MM.1S (cell line): ENCODE results near the gene BCL2L1.
"Not testable (repeated sequence)": the region's sequence is repeated elsewhere in the genome, so short reads cannot be mapped to it uniquely, and the experiment has no call there.

Experiments
- DNase-seq: peaks from one replicate; pipeline ENCODE4 v3.0.0-alpha.2; 2015
- H2AFZ ChIP-seq: fragments of 300-600 bp; sonication (generic); 2 replicates; pipeline ENCODE4 v1.6.0; 2016; ENCODE audit warnings: antibody characterized with exemption, low read length
- H3F3A ChIP-seq: fragments of 300-600 bp; sonication (generic); 2 replicates; pipeline ENCODE4 v1.6.1; 2016; ENCODE audit warnings: mild to moderate bottlenecking, antibody characterized with exemption, low read length, moderate library complexity, mixed read lengths; ENCODE audit not compliant: insufficient read depth
- H3K27ac ChIP-seq: fragments of 300-600 bp; sonication (generic); 2 replicates; pipeline ENCODE4 v1.5.1; 2016; ENCODE audit warnings: mild to moderate bottlenecking, low read length
- H3K27me3 ChIP-seq: fragments of 300-600 bp; sonication (generic); replicated peaks from 2 replicates; pipeline ENCODE4 v1.6.0; 2016; ENCODE audit warnings: low read length; ENCODE audit not compliant: insufficient read depth
- H3K36me3 ChIP-seq: fragments of 300-600 bp; sonication (generic); replicated peaks from 2 replicates; pipeline ENCODE4 v1.6.1; 2016; ENCODE audit warnings: mild to moderate bottlenecking, low read length, mixed read lengths; ENCODE audit not compliant: insufficient read depth
- H3K4me1 ChIP-seq: fragments of 300-600 bp; sonication (generic); 2 replicates; pipeline ENCODE4 v1.6.1; 2016; ENCODE audit warnings: low read length, mixed read lengths
- H3K4me2 ChIP-seq: fragments of 300-600 bp; sonication (generic); 2 replicates; pipeline ENCODE4 v1.6.0; 2016; ENCODE audit warnings: low read depth, low read length
- H3K4me3 ChIP-seq: fragments of 300-600 bp; sonication (generic); 2 replicates; pipeline ENCODE4 v1.5.1; 2016; ENCODE audit warnings: low read length, mixed read lengths
- H3K79me2 ChIP-seq: fragments of 300-600 bp; sonication (generic); 2 replicates; pipeline ENCODE4 v1.6.1; 2016; ENCODE audit warnings: mixed run types, low read length, mixed read lengths
- H3K9ac ChIP-seq: fragments of 300-600 bp; sonication (generic); 2 replicates; pipeline ENCODE4 v1.6.1; 2016; ENCODE audit warnings: low read length, mixed read lengths
- H3K9me2 ChIP-seq: fragments of 300-600 bp; sonication (generic); replicated peaks from 2 replicates; pipeline ENCODE4 v1.6.1; 2016; ENCODE audit warnings: mild to moderate bottlenecking, low read length, mixed read lengths; ENCODE audit not compliant: insufficient read depth
- H3K9me3 ChIP-seq: fragments of 300-600 bp; sonication (generic); replicated peaks from 2 replicates; pipeline ENCODE4 v1.6.1; 2016; ENCODE audit warnings: mild to moderate bottlenecking, low read length, mixed read lengths; ENCODE audit not compliant: insufficient read depth
- H4K20me1 ChIP-seq: fragments of 300-600 bp; sonication (generic); 2 replicates; pipeline ENCODE4 v1.6.1; 2016; ENCODE audit warnings: mild to moderate bottlenecking, low read length, moderate library complexity, mixed read lengths; ENCODE audit not compliant: insufficient read depth
- EZH2 ChIP-seq: fragments of 300-600 bp; sonication (generic); optimal IDR thresholded peaks from 2 replicates; pipeline ENCODE3; 2017; ENCODE audit warnings: low read depth, mild to moderate bottlenecking, antibody characterized with exemption, low read length, mixed read lengths
- EZH2phosphoT487 ChIP-seq: fragments of 300-600 bp; sonication (generic); IDR thresholded peaks from 2 replicates; pipeline ENCODE4 v1.6.1; 2018; ENCODE audit warnings: antibody characterized with exemption, low read length
- TF ChIP-seq, protein P1 (sequence below): fragments of 300-600 bp; sonication (generic); IDR thresholded peaks from 2 replicates; pipeline ENCODE4 v1.5.1; 2016; ENCODE audit warnings: antibody characterized with exemption, low read length, mixed read lengths

The BCL2L1 gene

DNA sequence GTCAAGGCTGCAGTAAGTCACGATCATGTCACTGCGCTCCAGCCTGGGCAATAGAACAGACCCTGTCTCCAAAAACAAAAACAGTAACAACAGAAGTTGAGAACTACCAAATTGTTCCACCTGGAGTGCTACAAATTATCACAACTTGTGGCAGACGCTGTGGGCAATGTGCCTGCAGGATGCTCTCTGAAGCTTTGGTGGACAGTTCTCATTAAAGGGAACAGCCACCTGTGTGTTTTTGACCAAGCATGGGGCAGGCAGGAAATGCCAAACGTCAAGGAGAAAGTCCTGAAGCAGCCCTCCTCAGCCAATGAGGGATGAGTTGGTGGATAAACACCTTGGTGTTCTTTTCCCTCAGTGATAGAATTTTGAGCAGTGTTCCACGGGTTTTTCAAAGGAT, 69.1 kb downstream of the BCL2L1 start:
- no peak overlapping the region for H3K27ac ChIP-seq
- H3F3A ChIP-seq, result 0 out of 2 replicates have a peak, but pooled peaks cover 6% of the 10 kb centered on the region
- no peak for DNase-seq
- H3K9me3 ChIP-seq, result no peaks in the 10 kb centered on the region
- H2AFZ ChIP-seq, result no peak overlapping the region
- H4K20me1 ChIP-seq, result no peaks in the 10 kb centered on the region
- H3K27me3 ChIP-seq, result no peaks in the 10 kb centered on the region
- no peaks in the 10 kb centered on the region for H3K9me2 ChIP-seq
- H3K4me2 ChIP-seq, result no peak overlapping the region
- no peak for TF ChIP-seq EZH2phosphoT487
- TF ChIP-seq, protein P1, sequence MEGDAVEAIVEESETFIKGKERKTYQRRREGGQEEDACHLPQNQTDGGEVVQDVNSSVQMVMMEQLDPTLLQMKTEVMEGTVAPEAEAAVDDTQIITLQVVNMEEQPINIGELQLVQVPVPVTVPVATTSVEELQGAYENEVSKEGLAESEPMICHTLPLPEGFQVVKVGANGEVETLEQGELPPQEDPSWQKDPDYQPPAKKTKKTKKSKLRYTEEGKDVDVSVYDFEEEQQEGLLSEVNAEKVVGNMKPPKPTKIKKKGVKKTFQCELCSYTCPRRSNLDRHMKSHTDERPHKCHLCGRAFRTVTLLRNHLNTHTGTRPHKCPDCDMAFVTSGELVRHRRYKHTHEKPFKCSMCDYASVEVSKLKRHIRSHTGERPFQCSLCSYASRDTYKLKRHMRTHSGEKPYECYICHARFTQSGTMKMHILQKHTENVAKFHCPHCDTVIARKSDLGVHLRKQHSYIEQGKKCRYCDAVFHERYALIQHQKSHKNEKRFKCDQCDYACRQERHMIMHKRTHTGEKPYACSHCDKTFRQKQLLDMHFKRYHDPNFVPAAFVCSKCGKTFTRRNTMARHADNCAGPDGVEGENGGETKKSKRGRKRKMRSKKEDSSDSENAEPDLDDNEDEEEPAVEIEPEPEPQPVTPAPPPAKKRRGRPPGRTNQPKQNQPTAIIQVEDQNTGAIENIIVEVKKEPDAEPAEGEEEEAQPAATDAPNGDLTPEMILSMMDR, result no peak
- no peak for TF ChIP-seq EZH2
- H3K36me3 ChIP-seq, result no peaks in the 10 kb centered on the region
- no peaks in the 10 kb centered on the region for H3K4me1 ChIP-seq
- no peaks in the 10 kb centered on the region for H3K79me2 ChIP-seq
- no peak overlapping the region for H3K9ac ChIP-seq
- no peak overlapping the region for H3K4me3 ChIP-seq

DNA sequence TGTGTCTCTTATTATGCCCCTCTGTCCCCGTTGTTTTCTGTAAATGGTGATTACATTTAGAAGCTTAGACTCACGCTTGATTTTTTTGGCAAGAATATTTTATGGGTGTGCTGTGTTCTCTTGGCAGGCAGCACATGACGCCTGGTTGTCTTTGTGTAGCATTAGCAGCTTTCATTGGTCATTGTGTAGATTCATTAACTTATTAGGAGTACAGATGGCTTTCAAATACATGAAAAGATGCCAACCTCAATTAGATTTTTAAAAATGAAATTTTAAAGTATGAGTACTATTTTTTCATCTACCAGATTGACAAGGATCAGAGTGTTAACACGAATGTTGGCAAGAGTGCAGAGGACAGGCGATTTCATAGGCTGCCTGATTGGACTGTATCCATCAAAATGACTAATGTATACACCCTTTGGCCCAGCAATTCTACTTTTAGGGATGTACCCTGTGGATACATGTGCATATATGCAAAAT, 69.7 kb downstream of the BCL2L1 start:
- Histone ChIP-seq H3K9me3 (no peaks in the 10 kb centered on the region), H3F3A (0 out of 2 replicates have a peak, but pooled peaks cover 6% of the 10 kb centered on the region), H3K4me2 (no peak overlapping the region), H3K4me1 (no peaks in the 10 kb centered on the region), H3K36me3 (no peaks in the 10 kb centered on the region), H3K9ac (no peak overlapping the region), H3K79me2 (no peaks in the 10 kb centered on the region), H3K9me2 (no peaks in the 10 kb centered on the region), H4K20me1 (no peaks in the 10 kb centered on the region), H2AFZ (no peak overlapping the region), H3K4me3 (no peak overlapping the region), H3K27ac (no peak overlapping the region), H3K27me3 (no peaks in the 10 kb centered on the region)
- TF ChIP-seq, protein P1, result no peak
- TF ChIP-seq EZH2phosphoT487 (no peak), EZH2 (no peak)
- no peak for DNase-seq

DNA sequence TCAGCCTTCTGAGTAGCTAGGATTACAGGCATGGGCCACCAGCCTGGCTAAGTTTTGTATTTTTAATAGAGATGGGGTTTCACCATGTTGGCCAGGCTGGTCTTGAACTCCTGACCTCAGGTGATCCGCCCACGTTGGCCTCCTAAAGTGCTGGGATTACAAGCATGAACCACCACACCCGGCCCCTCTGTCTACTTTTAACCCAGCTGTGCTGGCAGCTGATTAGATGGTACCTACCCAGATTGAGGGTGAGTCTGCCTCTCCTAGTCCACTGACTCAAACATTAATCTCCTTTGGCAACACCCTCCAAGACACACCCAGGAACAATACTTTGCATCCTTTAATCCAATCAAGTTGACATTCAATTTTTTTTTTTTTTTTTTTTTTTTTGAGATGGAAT, 74.6 kb downstream of the BCL2L1 start:
- not testable (repeated sequence) for H3K4me3 ChIP-seq, H3K9me3 ChIP-seq, H2AFZ ChIP-seq, H3K9ac ChIP-seq, H3K79me2 ChIP-seq, H3K4me2 ChIP-seq, H3K36me3 ChIP-seq, H3K9me2 ChIP-seq, H4K20me1 ChIP-seq, H3K27ac ChIP-seq, H3F3A ChIP-seq, H3K27me3 ChIP-seq, H3K4me1 ChIP-seq, DNase-seq

DNA sequence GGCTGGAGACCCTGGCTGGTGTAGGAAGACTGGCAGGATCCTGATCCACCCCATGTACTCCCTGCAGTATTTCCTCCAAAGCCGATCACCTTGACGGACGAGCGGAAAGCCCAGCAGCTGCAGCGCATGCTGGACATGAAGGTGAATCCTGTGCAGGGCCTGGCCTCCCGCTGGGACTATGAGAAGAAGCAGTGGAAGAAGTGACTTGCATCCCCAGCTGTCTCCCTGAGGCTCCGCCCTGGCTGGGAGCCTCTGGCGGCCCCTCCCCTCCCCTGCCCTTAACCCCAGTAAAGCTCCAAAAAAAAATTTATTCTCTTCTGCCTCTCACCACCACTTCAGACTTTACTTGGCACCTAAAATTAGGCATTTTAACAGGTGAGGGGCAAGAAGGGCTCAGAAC, 78.0 kb downstream of the BCL2L1 start:
- H3K9me3 ChIP-seq, result no peaks in the 10 kb centered on the region
- no peaks in the 10 kb centered on the region for H3K79me2 ChIP-seq
- TF ChIP-seq, protein P1, result no peak
- TF ChIP-seq EZH2, result no peak
- TF ChIP-seq EZH2phosphoT487, result no peak
- H4K20me1 ChIP-seq, result no peaks in the 10 kb centered on the region
- no peaks in the 10 kb centered on the region for H3F3A ChIP-seq
- no peak overlapping the region for H3K4me3 ChIP-seq
- H3K36me3 ChIP-seq, result no peaks in the 10 kb centered on the region
- DNase-seq, result no peak
- H3K27ac ChIP-seq, result no peak overlapping the region
- H3K9ac ChIP-seq, result no peak overlapping the region
- H3K4me2 ChIP-seq, result no peak overlapping the region
- no peak overlapping the region for H2AFZ ChIP-seq
- no peaks in the 10 kb centered on the region for H3K9me2 ChIP-seq
- no peaks in the 10 kb centered on the region for H3K4me1 ChIP-seq
- no peaks in the 10 kb centered on the region for H3K27me3 ChIP-seq
